Mammary epithelial cell (primary cell): ENCODE data around the gene SLC5A9.

ENCODE experiments used
- CTCF ChIP-seq, 2 donors: IDR thresholded peaks in 1 of 2; conservative IDR thresholded peaks in 1 of 2; 2 replicates each; pipeline ENCODE4 v1.5.1; 2011 to 2012; ENCODE audit warnings: inconsistent platforms in 2 of 2, low read length in 2 of 2, mild to moderate bottlenecking in 2 of 2, control low read depth in 1 of 2, low read depth in 1 of 2; ENCODE audit not compliant: insufficient read depth in 1 of 2; ENCODE audit errors: extremely low read depth in 1 of 2
- EZH2 ChIP-seq: IDR thresholded peaks from 2 replicates; pipeline ENCODE4 v1.6.1; 2012; ENCODE audit warnings: low read length, inconsistent platforms, borderline replicate concordance

GRCh38 chr1:48266576-48266975 is 44.1 kb downstream of the SLC5A9 start:
- no peak for TF ChIP-seq CTCF (conservative IDR thresholded peaks at IDR 0.05 in 1 of 2, IDR thresholded peaks at IDR 0.05 in 1 of 2; ENCODE audit: extremely low read depth in 1 of 2, insufficient read depth in 1 of 2, low read depth in 1 of 2, low read length in 2 of 2)
- TF ChIP-seq EZH2: no peak
